ENCODE measurements around the gene TUB.

Gene TUB

GRCh38 chr11:8067929-8068575 is 13.0 kb upstream of the TUB start:
- no peak for DNase-seq

GRCh38 chr11:8068605-8069221 is 12.3 kb upstream of the TUB start:
- DNase-seq, result peak in 1 of 56 donors; percentile 30

- no peak for DNase-seq
These were observed 11.2 kb upstream of the TUB start for GRCh38 chr11:8069771-8070170.

- DNase-seq, result no peak
These were observed 10.4 kb upstream of the TUB start for GRCh38 chr11:8070417-8071115.

- DNase-seq, result no peak
These were observed 9.1 kb upstream of the TUB start for GRCh38 chr11:8071616-8072581.

GRCh38 chr11:8075119-8075726 is 5.8 kb upstream of the TUB start:
- DNase-seq, result no peak

GRCh38 chr11:8079111-8079675 is 1.8 kb upstream of the TUB start:
- DNase-seq, result no peak

GRCh38 chr11:8080069-8080670 is 841 bp upstream of the TUB start:
- no peak for DNase-seq

- DNase-seq, result peak in 3 of 56 donors; percentile 30 to 35 (median 35)
These were observed 710 bp downstream of the TUB start for GRCh38 chr11:8081591-8082250.

- peak in 18 of 56 donors; percentile 18 to 69 (median 38) for DNase-seq
These were observed 1.5 kb downstream of the TUB start for GRCh38 chr11:8082391-8083087.

- DNase-seq, result no peak
These were observed 2.0 kb downstream of the TUB start for GRCh38 chr11:8083088-8083395.

GRCh38 chr11:8083871-8084281 is 2.9 kb downstream of the TUB start:
- peak in 1 of 56 donors; percentile 33 for DNase-seq

- DNase-seq, result no peak
These were observed 3.3 kb downstream of the TUB start for GRCh38 chr11:8084352-8084751.

- no peak for DNase-seq
These were observed 4.1 kb downstream of the TUB start for GRCh38 chr11:8085011-8085645.

GRCh38 chr11:8086001-8086479 is 5.0 kb downstream of the TUB start:
- DNase-seq, result peak in 7 of 56 donors; percentile 15 to 50 (median 35)

GRCh38 chr11:8086571-8086970 is 5.6 kb downstream of the TUB start:
- no peak for DNase-seq

- no peak for DNase-seq
These were observed 6.2 kb downstream of the TUB start for GRCh38 chr11:8087185-8087584.

- DNase-seq, result no peak
These were observed 6.7 kb downstream of the TUB start for GRCh38 chr11:8087756-8088155.

All from amygdala (tissue), 56 donors.